UCSD-AML1 (cell line): ENCODE results near the gene ATG14.
A peak's percentile ranks its signal among the peaks of the same experiment; 100 is the strongest.
"Not testable (repeated sequence)": the region's sequence is repeated elsewhere in the genome, so short reads cannot be mapped to it uniquely, and the experiment has no call there.

Experiments used
- DNase-seq: peaks from one replicate; lab custom pipeline; 2025; ENCODE audit not compliant: unreplicated experiment; lab: John Stamatoyannopoulos, UW

ATG14 gene

GRCh38 chr14:55433880-55434804, 22.5 kb upstream of the ATG14 start:
- DNase-seq, result no peak

GRCh38 chr14:55432628-55433027, 21.0 kb upstream of the ATG14 start:
- DNase-seq, result no peak

- no peak for DNase-seq
These were observed 18.5 kb upstream of the ATG14 start for GRCh38 chr14:55430024-55430690.

GRCh38 chr14:55427439-55427838, 15.8 kb upstream of the ATG14 start:
- DNase-seq, result no peak

DNA sequence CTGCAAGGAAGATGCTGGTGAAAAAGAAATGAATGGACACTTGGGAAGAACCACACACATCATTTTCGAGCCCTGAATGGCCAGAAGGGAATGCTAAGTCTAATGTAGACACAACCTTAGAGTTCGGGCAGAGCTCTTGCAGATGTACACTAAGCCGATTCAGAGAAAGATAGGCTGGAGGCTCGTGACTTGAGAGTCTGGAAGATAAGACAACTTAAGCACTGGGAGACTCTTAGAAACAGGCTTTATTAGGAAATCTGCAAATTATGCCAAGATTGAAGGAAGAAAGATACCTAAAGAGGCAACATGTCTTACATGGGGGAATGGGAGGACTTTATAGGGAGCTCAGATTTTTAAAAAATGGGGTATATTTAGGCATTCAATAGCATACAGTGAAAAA, 15.3 kb upstream of the ATG14 start:
- no peak for DNase-seq

DNA sequence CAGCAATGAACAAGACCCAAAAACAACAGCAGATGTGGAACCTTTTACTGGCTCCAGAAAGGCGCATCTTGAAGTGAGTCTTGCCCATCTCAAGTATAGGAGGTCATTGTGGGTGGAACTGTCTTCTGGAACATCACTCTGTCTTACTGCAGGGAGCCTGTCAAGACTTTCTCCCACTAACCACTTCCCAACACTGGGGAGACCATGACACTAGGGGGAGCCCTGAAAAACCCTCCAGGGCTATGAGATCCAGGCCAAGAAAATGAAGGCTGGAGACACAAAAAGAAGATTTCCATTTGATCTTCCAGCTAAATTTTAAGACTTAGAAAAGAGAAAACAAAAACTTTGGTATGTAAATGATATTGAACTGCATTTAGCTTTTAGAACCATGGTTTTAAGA, 13.5 kb upstream of the ATG14 start:
- no peak for DNase-seq

GRCh38 chr14:55423969-55424368, 12.3 kb upstream of the ATG14 start:
- no peak for DNase-seq

- not testable (repeated sequence) for DNase-seq
These were observed 10.7 kb upstream of the ATG14 start for GRCh38 chr14:55422338-55422737.

DNA sequence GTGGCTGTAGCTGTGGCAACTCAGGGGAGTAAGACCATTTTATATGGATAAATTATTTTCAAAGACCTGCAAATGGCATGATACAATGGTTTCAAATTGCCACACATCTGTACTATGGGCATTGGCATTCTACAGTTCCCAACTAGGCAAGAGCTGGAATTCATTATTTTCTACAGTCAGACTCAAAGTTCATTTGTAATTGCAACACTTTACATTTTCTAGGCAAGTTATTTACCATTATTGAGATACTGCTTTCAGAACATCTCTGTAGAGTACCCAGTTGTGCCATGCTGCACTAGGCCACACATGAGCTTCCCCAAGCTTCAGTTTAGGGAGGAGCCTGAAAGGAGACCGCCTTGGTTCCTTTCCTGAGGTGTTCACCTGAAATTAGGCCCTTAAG, 8.0 kb upstream of the ATG14 start:
- no peak for DNase-seq

DNA sequence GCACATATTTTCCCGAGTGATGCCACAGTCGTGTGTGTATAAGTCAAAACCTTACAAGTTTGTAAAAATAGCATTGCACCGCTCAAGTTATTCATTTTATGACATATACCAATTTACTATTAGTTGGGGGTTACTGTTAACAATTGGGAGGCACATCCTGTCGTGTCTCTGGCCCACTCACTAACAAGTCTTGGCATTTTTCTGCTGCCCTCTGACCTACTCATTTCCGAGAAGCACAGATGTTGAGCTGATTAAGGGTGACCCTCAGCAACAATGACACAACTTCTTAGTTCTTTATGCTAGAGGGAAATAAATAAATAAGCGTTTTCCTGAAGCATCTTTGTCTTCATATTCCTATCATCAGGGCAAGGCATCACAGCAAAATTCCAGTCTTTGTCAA, 6.8 kb upstream of the ATG14 start:
- DNase-seq, result no peak

DNA sequence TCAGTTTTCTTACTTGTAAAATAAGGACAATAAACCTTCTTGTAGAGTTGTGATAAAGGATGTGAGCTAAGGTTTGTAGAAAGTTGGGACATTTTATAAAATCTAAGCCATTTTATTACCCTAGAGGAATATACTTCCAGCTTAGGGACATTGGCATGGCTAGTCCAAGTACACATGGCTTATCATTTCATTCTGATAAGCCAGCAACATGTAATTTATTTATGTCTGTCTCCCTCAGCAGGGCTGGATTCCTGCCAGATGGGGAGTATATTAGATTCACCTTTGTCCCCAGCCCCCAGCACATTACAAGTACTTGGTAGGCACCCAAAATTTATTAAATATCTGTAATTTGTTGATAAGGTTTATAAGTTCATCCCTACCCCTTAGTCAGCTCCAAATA, 6.3 kb upstream of the ATG14 start:
- no peak for DNase-seq

DNA sequence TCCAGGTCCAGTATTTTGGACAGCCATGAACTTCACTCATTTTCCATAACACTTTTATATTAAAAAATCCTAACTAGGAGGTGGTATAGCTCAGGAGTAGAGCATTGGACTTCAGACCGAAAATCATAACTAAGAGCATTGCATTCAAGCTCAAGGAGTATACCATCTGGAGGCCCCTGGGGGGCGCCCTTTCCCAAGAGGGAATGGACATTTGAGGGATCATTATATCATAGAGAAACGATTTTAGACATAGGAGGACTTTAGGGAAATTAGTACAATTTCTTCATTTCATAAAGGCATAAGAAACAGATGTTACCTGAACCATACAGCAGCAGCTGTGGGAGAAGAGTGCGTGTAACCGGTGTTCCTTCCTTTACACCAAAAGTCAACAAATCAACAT, 5.2 kb upstream of the ATG14 start:
- DNase-seq, result peak; percentile 54

- DNase-seq, result no peak
These were observed 2.9 kb upstream of the ATG14 start for GRCh38 chr14:55414551-55414950.

- DNase-seq, result no peak
These were observed 1.0 kb upstream of the ATG14 start for GRCh38 chr14:55412676-55413075.

GRCh38 chr14:55410876-55411275, 754 bp downstream of the ATG14 start:
- no peak for DNase-seq

- no peak for DNase-seq
These were observed 7.3 kb downstream of the ATG14 start for GRCh38 chr14:55404173-55404854.

GRCh38 chr14:55401751-55402150, 9.9 kb downstream of the ATG14 start:
- no peak for DNase-seq

DNA sequence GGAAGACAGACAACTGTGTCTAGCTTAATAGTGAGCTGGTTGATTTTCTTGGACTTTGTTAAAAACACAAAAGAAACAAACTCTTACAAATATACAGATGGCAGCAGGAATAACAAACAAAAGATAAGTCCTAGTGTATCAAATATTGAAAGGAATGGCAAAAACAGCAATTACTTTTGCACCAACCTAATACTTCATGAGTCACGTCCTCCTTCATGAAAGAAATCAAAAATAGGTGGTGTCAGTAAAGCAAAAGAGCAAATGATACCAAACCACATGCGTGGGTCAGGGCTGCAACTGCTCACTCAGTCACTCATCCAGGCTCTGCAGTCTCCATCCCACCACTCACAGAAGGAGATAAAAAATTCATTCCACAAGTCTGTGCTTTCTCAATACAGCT, 11.8 kb downstream of the ATG14 start:
- no peak for DNase-seq

- no peak for DNase-seq
These were observed 12.4 kb downstream of the ATG14 start for GRCh38 chr14:55399183-55399582.

DNA sequence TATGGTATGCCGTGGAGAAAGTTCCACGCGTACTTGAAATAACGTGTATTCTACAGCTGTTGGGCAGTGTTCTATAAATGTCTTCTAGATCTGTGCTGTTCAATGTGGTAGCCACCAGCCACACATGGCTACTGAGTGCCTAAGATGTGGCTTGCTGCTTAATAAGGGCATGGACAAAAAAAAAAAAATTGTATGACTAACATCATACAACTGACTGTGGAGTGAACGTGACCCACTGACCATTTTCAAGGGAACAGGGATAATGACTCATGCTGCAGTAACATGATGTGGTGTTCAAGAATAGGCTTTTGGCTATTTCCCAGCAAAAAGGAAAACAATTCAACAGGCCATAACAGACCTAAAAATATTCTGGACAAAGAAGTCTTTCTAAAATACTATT, 13.0 kb downstream of the ATG14 start:
- no peak for DNase-seq

DNA sequence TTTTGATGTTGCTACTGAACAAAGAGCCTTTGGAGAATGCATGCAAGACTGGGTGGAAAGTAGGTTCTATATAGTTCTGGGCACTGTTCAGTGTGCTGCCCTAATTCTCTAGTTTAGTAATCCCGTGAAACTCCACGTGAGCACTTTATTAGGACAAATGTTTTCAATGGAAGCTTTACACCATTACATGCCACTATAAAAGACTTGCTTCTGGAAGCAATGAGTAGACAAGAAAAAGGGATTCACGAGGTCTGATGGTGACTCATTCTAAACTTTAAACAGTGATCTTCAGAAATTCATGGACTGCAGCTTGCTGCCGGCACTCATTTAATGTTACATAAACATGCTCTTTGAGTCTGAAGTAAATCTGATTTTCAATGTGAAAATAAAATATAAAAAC, 22.3 kb downstream of the ATG14 start:
- DNase-seq, result no peak

GRCh38 chr14:55388160-55388559, 23.5 kb downstream of the ATG14 start:
- DNase-seq, result no peak
